SHP77 (cell line): ENCODE measurements around the gene PCF11.
A peak's percentile ranks its signal among the peaks of the same experiment; 100 is the strongest.

Experiments
- DNase-seq, 2 experiments: peaks; one replicate each; lab custom pipeline; 2025; lab: John Stamatoyannopoulos, UW

The PCF11 gene

GRCh38 chr11:83151274-83151977, 5.5 kb upstream of the PCF11 start:
- no peak for DNase-seq

GRCh38 chr11:83152264-83152663, 4.7 kb upstream of the PCF11 start:
- DNase-seq: no peak

- no peak for DNase-seq
These were observed 3.2 kb upstream of the PCF11 start for GRCh38 chr11:83153764-83154163.

DNA sequence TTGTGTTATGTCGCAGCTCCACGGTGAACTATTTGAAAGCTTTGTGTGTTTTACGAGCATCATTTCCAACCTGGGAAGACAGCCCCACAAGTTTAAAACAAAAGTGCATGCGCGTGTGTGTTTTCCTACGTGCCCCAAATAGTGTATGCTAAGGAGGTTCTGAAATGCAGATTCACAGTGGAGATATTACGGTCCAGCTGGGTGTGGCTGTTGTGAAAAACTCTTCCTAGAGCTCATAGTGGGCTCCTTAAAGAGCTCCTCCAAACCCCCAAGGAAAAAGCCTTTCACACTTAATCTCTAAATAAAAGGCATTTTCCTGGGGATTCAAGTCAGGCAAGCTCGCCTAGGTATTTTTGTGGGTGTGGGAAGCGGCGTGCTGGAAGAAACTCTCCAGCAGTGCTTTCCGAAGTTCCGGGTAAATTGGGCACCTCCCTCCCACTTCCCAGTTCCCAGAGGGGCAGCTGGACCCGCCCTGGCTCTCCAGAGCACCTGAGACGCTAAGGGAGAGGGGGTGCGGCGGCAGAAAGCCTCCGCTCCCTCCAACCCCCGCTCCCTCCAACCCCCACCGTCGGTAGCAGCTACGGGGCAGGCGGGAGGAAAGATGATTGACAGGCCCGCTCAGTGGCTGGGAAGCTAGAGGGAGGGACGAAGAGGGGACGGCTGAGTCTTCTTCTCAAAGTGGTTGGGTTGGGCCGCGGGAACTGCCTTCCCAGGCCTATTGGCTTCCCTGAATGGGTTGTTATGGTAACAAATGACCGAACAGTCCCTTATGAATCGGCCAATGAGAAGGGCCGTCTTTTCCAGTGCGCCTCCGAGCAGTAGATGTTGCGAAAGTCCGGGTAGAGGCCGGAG, 561 bp upstream of the PCF11 start:
- peak; percentile 99 to 100 for DNase-seq

DNA sequence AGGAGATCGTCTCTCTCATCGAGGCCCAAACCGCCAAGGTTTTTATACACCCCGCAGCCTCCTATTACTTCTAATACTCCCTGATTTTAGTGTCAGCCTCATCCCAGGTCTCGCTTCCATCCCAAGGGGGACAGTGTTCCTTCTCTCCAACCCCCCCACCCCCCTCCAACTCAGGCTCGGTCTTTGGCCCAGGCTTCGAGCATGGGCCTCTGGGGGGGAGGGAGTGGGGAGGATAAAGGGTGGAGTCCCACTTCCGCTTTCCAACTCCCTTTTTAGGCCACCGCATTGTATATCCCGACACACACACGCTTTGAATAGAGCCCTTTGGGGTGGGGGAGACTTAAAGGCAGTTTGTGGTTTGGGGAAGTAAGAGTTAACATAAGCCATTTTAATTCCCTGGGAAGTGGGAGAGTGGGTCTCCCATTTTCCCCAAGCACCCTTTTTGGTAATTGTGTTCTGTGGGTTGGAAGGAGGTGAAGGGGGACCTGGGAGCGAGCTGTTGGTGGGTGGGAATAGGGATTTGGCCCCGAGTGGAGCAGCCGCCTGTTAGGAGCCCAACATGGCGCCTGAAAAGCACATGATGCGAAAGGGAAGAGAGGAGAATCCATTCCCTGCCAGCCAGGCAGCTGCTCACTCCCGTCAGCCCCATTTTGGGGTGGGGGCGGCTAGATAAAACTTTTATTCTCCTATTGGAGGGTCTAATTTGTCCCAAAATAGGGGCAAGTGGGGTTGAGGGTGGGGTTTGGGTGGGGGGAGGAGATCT, 844 bp downstream of the PCF11 start:
- peak; percentile 5 to 21 for DNase-seq

GRCh38 chr11:83158357-83158786, 1.4 kb downstream of the PCF11 start:
- DNase-seq: no peak

GRCh38 chr11:83158965-83159901, 2.3 kb downstream of the PCF11 start:
- no peak for DNase-seq

DNA sequence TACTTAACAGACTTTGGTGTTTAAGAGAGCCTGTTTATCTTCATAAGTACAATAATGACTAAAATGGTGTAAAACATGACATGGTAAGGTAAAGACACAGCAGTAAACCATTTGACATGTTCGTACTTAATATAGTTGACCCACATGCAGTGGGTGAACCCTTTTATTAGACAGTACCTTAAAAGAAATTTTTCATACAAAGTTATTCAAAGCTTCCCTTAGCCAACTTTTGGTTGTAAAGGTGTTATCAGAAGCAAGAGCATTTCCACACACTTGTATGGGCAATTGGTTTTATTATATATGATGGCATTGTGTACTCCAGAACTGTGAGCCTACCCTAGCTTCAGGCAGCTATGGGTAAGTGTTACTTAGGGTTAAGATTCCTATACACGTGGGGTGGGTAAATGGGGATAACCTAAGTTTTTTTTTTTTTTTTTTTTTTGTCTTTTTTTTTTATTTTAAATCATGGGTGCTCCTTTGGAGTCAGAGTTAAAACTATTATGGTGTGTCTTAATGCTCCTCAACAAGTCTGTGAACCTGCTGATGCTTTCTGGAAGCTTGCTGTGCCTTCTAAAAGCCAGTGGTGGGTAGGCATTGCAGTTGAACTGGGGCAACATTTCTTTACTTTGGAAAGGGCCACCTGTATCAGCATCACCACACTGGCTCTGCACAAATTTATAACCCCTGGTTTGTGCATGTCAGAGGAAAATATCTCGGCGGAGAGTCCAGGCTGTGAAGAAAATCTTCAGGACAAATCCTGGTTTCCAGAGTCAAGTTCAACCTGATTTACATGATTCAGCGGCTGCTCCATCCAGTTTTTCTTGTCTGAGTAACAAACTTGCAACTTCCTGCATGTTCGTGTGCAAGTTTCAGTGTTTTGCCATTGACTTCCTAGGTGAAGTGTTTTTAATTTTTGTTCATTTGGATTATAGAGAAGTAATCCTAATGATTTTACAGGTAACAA, 3.3 kb downstream of the PCF11 start:
- DNase-seq: no peak

- DNase-seq: no peak
These were observed 4.8 kb downstream of the PCF11 start for GRCh38 chr11:83161610-83162199.

GRCh38 chr11:83162377-83162776, 5.4 kb downstream of the PCF11 start:
- DNase-seq: no peak

DNA sequence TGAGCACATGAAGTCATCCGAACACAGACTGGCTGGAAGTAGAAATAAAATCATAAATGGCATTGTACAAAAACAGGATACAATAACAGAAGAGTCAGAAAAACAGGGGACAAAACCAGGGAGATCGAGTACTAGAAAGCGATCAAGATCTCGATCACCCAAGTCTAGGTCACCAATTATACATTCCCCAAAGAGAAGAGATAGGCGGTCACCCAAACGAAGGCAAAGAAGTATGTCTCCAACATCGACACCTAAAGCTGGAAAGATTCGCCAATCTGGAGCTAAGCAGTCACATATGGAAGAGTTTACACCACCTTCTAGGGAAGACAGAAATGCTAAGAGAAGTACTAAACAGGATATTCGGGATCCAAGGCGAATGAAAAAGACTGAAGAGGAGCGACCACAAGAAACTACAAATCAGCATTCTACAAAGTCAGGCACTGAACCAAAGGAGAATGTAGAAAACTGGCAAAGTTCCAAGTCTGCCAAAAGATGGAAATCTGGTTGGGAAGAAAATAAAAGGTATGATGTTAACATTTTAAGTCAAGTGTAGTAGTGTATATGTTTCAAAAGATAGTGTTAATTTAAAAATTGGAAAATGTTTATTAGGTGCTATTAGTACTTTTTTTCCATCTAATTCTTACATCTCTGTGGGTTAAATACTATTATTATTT, 9.4 kb downstream of the PCF11 start:
- no peak for DNase-seq

GRCh38 chr11:83168756-83169155, 11.8 kb downstream of the PCF11 start:
- no peak for DNase-seq

DNA sequence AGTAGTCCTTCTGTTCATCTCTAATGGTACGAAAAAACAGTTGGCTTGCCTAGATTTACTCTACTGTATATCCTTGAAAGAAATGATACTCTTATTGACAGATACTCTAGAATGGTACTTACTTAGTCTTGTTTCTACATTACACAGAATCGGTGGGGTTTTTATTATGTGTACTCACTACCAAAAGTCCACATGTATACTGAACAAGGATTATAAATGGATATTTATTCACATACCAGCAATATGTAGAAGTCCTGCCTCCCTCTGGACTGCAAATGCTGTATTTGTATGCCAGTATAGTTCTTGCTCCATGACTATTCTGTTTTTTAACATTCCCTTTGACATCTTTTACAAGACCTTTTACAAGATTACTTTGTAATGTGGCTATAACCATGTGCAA, 13.9 kb downstream of the PCF11 start:
- DNase-seq: no peak

DNA sequence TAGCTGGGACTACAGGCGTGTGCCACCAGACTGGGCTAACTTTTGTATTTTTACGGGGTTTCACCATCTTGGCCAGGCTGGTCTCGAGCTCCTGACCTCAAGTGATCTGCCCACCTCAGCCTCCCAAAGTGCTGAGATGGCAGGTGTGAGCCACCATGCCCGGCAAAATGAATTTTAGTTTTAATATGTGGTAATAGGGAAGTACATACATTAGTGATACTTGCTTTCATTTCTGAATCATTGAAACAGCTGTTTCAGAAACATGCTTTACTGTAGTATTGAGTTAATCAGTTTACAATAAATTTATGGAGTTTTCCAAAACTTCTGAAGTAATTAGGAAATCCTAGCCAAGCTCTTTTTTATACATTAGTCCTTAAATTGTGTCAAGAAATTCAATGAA, 15.6 kb downstream of the PCF11 start:
- DNase-seq: no peak

DNA sequence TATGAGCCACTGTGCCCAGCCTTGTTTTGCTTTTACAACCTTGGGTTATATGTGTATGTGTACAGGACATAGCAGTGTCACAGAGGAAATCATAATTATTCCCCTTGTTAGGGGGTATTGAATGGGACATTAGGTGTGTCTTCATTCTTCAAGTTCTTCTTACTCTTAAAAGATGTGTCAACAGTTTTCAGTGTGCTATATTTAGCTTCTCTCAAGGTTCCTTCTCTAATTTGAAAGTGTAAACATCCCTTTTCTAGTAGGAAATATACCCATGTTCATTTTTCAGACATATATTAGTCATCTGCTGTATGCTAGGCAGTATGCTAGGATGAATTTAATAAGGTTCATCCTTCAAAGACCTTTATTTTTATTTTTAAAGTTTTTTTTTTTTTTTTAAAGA, 17.1 kb downstream of the PCF11 start:
- no peak for DNase-seq

GRCh38 chr11:83175815-83176214, 18.9 kb downstream of the PCF11 start:
- no peak for DNase-seq

- no peak for DNase-seq
These were observed 24.9 kb downstream of the PCF11 start for GRCh38 chr11:83181815-83182214.

DNA sequence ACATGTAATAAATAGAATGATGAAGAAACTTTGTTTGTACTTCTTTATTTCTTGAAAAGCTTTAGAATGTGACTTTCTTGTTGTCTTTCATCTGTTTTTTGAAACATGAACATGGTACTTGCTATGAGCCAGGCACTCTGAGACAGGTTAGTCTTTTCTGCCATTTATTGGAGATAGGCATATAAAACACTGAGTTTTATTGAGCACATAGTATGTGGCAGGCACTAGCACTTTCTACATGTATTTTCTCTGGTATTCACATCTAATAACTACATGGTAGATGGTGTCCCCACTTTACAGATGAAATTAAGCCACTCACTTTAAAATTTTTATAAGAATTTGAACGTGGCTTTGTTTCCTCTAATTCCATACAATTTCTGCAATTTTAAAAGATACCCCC, 28.8 kb downstream of the PCF11 start:
- no peak for DNase-seq

GRCh38 chr11:83187465-83187864, 30.5 kb downstream of the PCF11 start:
- no peak for DNase-seq
